Liver (tissue), 9 donors: ENCODE data around the gene C1S. TPM values are rescaled to one million over a fixed set of nuclear protein-coding genes. Genes with fewer than 3 reads are reported as not detected.

Experiments
- DNase-seq: peaks from one replicate; pipeline ENCODE4 v3.0.0-alpha.2; 2017; ENCODE audit warnings: low spot score
- H3K27ac ChIP-seq, 2 donors: one replicate each; pipeline ENCODE4 v1.7.0; 2013; ENCODE audit warnings: inconsistent platforms in 2 of 2, low read length in 2 of 2, control low read depth in 1 of 2, low read depth in 1 of 2, mild to moderate bottlenecking in 1 of 2
- H3K27me3 ChIP-seq, 4 donors: one replicate each; pipeline versions ENCODE4 v1.6.1 to v1.7.0; 2013; ENCODE audit warnings: low read length in 3 of 4, inconsistent platforms in 1 of 4, mild to moderate bottlenecking in 1 of 4, moderate library complexity in 1 of 4; ENCODE audit not compliant: control insufficient read depth in 4 of 4, insufficient read depth in 4 of 4
- H3K36me3 ChIP-seq, 4 donors: one replicate each; pipeline versions ENCODE4 v1.6.1 to v1.7.0; 2013; ENCODE audit warnings: low read length in 3 of 4, mild to moderate bottlenecking in 3 of 4, low read depth in 1 of 4, moderate library complexity in 1 of 4; ENCODE audit not compliant: control insufficient read depth in 4 of 4, insufficient read depth in 3 of 4
- H3K4me1 ChIP-seq, 4 donors: one replicate each; pipeline versions ENCODE4 v1.6.1 to v1.7.0; 2013; ENCODE audit warnings: low read length in 3 of 4, mild to moderate bottlenecking in 3 of 4, moderate library complexity in 1 of 4; ENCODE audit not compliant: control insufficient read depth in 4 of 4, insufficient read depth in 4 of 4
- H3K4me3 ChIP-seq, 3 donors: one replicate each; pipeline versions ENCODE4 v1.6.1 to v1.7.0; 2013; ENCODE audit warnings: low read length in 3 of 3, control low read depth in 1 of 3, low read depth in 1 of 3, mild to moderate bottlenecking in 1 of 3
- H3K9ac ChIP-seq, 2 donors: one replicate each; pipeline ENCODE4 v1.7.0; 2013; ENCODE audit warnings: low read length in 2 of 2, mild to moderate bottlenecking in 2 of 2, moderate library complexity in 2 of 2, control low read depth in 1 of 2, low read depth in 1 of 2
- H3K9me3 ChIP-seq, 4 donors: one replicate each; pipeline versions ENCODE4 v1.6.1 to v1.7.0; 2013; ENCODE audit warnings: low read length in 3 of 4; ENCODE audit not compliant: control insufficient read depth in 4 of 4
- CTCF ChIP-seq: fragments of 150-350 bp; IDR thresholded peaks from 2 replicates; pipeline ENCODE4 v1.5.1; 2017; ENCODE audit warnings: improper control_type of control experiment, low read depth, low read length; ENCODE audit not compliant: missing input control
- EGR1 ChIP-seq, 2 donors: IDR thresholded peaks; 2 replicates each; pipeline ENCODE4 v1.6.1; 2016 to 2018; ENCODE audit warnings: antibody characterized with exemption in 2 of 2, low read depth in 2 of 2
- FOXA1 ChIP-seq: IDR thresholded peaks from 2 replicates; pipeline ENCODE4 v1.6.1; 2016; ENCODE audit warnings: antibody characterized with exemption
- FOXA2 ChIP-seq: IDR thresholded peaks from 2 replicates; pipeline ENCODE4 v1.6.1; 2016; ENCODE audit warnings: antibody characterized with exemption
- GABPA ChIP-seq, 2 donors: IDR thresholded peaks in 1 of 2; conservative IDR thresholded peaks in 1 of 2; 2 replicates each; pipeline ENCODE4 v1.6.1; 2016; ENCODE audit warnings: antibody characterized with exemption in 2 of 2, mild to moderate bottlenecking in 1 of 2, moderate library complexity in 1 of 2
- HNF4A ChIP-seq, 2 donors: conservative IDR thresholded peaks; 2 replicates each; pipeline ENCODE4 v1.6.1; 2016; ENCODE audit warnings: antibody characterized with exemption in 2 of 2, mild to moderate bottlenecking in 2 of 2
- JUND ChIP-seq, 2 donors: IDR thresholded peaks; 2 replicates each; pipeline ENCODE4 v1.6.1; 2016; ENCODE audit warnings: antibody characterized with exemption in 2 of 2
- NR2F2 ChIP-seq: IDR thresholded peaks from 2 replicates; pipeline ENCODE4 v1.6.1; 2016; ENCODE audit warnings: antibody characterized with exemption
- RAD21 ChIP-seq, 2 donors: IDR thresholded peaks; 2 replicates each; pipeline ENCODE4 v1.6.1; 2016; ENCODE audit warnings: antibody characterized with exemption in 2 of 2, mild to moderate bottlenecking in 2 of 2
- REST ChIP-seq: IDR thresholded peaks from 2 replicates; pipeline ENCODE4 v1.6.1; 2016; ENCODE audit warnings: antibody characterized with exemption, mild to moderate bottlenecking
- RXRA ChIP-seq, 2 donors: IDR thresholded peaks; 2 replicates each; pipeline ENCODE4 v1.6.1; 2017 to 2018; ENCODE audit warnings: antibody characterized with exemption in 2 of 2, mild to moderate bottlenecking in 1 of 2
- SP1 ChIP-seq: IDR thresholded peaks from 2 replicates; pipeline ENCODE4 v1.6.1; 2018; ENCODE audit warnings: antibody characterized with exemption, mild to moderate bottlenecking
- TAF1 ChIP-seq: conservative IDR thresholded peaks from 2 replicates; pipeline ENCODE4 v1.6.1; 2016; ENCODE audit warnings: antibody characterized with exemption, mild to moderate bottlenecking
- YY1 ChIP-seq: IDR thresholded peaks from 2 replicates; pipeline ENCODE4 v1.6.1; 2016; ENCODE audit warnings: antibody characterized with exemption, mild to moderate bottlenecking
- ZBTB33 ChIP-seq: IDR thresholded peaks from 2 replicates; pipeline ENCODE4 v1.6.1; 2016; ENCODE audit warnings: antibody characterized with exemption
- WGBS: extraction: QIAGEN DNeasy Blood & Tissue Kit; methylation state at CpG from one replicate; pipeline ENCODE4 v1.1.7; 2013; 5-methylcytosine and 5-hydroxymethylcytosine counted together
- polyA plus RNA-seq, 2 donors: library from polyadenylated mRNA; stranded (reverse) in 1 of 2; unstranded in 1 of 2; fragments of 200-250 nt in 1 of 2; fragments of >200 nt in 1 of 2; fragmentation: Nextera tagmentation in 1 of 2; extraction: Ambion mirVana in 1 of 2; gene quantifications; one replicate each; pipeline versions ENCODE4 v1.2.1 to v1.2.3, GENCODE V29; 2013 to 2015
- total RNA-seq, 2 donors: library from RNA; depleted of rRNA; stranded (reverse); fragments of >200 nt; gene quantifications; one replicate each; pipeline ENCODE4 v1.2.3, GENCODE V29; 2014
- TF ChIP-seq, protein P1 (sequence below): IDR thresholded peaks from 2 replicates; pipeline ENCODE4 v1.6.1; 2016; ENCODE audit warnings: antibody characterized with exemption
- TF ChIP-seq, protein P2 (sequence below): IDR thresholded peaks from 2 replicates; pipeline ENCODE4 v1.6.1; 2016; ENCODE audit warnings: antibody characterized with exemption
- donor health status: healthy.
- donor health status: healthy.
- donor health status: healthy.
- donor health status: healthy.
- donor health status: healthy.

Gene C1S
- total and polyA plus RNA-seq, 4 donors: 267 to 2,029 (median 1,568) TPM

DNA sequence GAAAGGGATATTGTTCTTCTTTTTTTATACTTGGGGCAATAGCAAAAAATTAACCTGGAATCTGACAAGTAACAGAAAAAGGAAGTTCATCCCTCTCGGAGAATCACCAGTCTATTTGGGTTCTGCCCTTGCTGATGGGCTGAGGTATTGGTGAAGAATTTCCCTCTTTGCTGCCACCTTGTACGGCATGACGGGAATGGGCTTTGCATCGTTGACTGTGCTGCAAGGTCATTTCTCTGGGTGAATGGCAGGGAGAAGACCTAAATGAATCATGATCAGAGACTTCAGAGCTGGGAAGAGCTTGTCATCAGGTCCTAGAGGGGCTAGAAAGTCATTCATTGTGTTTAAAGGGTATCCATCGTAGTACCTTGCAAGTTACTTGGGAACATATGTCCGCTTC lies 12.0 kb downstream of the C1S start:
- TF ChIP-seq, protein P1, sequence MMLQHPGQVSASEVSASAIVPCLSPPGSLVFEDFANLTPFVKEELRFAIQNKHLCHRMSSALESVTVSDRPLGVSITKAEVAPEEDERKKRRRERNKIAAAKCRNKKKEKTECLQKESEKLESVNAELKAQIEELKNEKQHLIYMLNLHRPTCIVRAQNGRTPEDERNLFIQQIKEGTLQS: no peak
- TF ChIP-seq TAF1 (no peak), JUND (IDR thresholded peaks at IDR 0.05) (no peak), YY1 (no peak), NR2F2 (no peak), FOXA2 (no peak), GABPA (IDR thresholded peaks at IDR 0.05 in 1 of 2, conservative IDR thresholded peaks at IDR 0.05 in 1 of 2) (no peak), EGR1 (IDR thresholded peaks at IDR 0.05; ENCODE audit: low read depth in 2 of 2) (no peak)

DNA sequence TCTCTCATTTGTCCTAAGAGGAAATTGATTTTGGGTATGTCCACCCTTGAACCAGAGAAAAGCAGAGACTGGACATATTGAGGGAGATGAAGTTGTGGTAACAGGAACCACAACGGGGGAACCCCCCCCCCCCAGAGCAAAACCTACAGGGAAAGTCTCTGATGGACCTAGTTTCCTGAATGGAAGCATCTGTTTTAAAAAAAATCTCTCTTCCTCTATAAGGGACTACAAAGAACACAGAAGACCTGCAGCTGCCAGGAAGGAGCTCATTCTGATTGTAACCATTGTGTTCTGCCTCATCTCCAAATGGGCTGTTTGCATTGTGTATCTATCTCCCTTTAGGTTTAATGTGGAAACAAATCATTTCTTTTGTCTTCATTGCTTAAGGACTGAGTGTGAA lies 13.4 kb downstream of the C1S start:
- no peak for DNase-seq
- Histone ChIP-seq H3K36me3 (peaks cover 2 to 21% (median 17%) of the 10 kb centered on the region in 4 donors), H3K9me3 (no peaks in the 10 kb centered on the region), H3K4me1 (peaks cover 16 to 55% (median 46%) of the 10 kb centered on the region in 4 donors), H3K27me3 (no peaks in the 10 kb centered on the region), H3K4me3 (no peak overlapping the region), H3K27ac (no peak overlapping the region), H3K9ac (no peak overlapping the region)
- WGBS: 49% methylated on average over 1 of the region's 1 CpG
- TF ChIP-seq HNF4A (conservative IDR thresholded peaks at IDR 0.05) (no peak), NR2F2 (no peak), RXRA (IDR thresholded peaks at IDR 0.05) (no peak), JUND (IDR thresholded peaks at IDR 0.05) (no peak), CTCF (no peak), TAF1 (no peak), ZBTB33 (no peak), SP1 (no peak), GABPA (IDR thresholded peaks at IDR 0.05 in 1 of 2, conservative IDR thresholded peaks at IDR 0.05 in 1 of 2) (no peak), FOXA2 (no peak), YY1 (no peak), RAD21 (IDR thresholded peaks at IDR 0.05) (no peak), REST (no peak), EGR1 (IDR thresholded peaks at IDR 0.05; ENCODE audit: low read depth in 2 of 2) (no peak), FOXA1 (no peak)
- TF ChIP-seq, protein P2, sequence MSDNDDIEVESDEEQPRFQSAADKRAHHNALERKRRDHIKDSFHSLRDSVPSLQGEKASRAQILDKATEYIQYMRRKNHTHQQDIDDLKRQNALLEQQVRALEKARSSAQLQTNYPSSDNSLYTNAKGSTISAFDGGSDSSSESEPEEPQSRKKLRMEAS: no peak
- TF ChIP-seq, protein P1: no peak

More for the DNA sequence above, 12.0 kb downstream of the C1S start:
- no peak overlapping the region for H3K9ac ChIP-seq
- H3K9me3 ChIP-seq: no peaks in the 10 kb centered on the region
- H3K27me3 ChIP-seq: no peaks in the 10 kb centered on the region
- H3K27ac ChIP-seq: peak overlapping the region; percentile 12 to 58
- DNase-seq: no peak
- 74% methylated on average over 6 of the region's 6 CpGs for WGBS
- H3K4me1 ChIP-seq: peaks cover 16 to 60% (median 48%) of the 10 kb centered on the region in 4 donors
- H3K4me3 ChIP-seq: no peak overlapping the region
- peaks cover 6 to 28% (median 21%) of the 10 kb centered on the region in 4 donors for H3K36me3 ChIP-seq
